AG04450 (cell line): Measurements from ENCODE around the gene LIN9. TPM values are rescaled to one million over a fixed set of nuclear protein-coding genes. Genes with fewer than 3 reads are reported as not detected.

ENCODE experiments used
- CTCF ChIA-PET: fragments of 300-600, 350-600 bp; formaldehyde crosslinking; extraction: SDS; loops from one replicate; lab custom pipeline; 2022; ENCODE audit warnings: antibody characterized with exemption, inconsistent platforms; lab: Charles Lee
- POLR2A ChIA-PET: fragments of 350-600 bp; formaldehyde crosslinking; extraction: SDS; loops from one replicate; lab custom pipeline; 2021; ENCODE audit warnings: antibody characterized with exemption, inconsistent platforms; lab: Yijun Ruan, JAX
- DNase-seq: peaks from one replicate; pipeline ENCODE4 v3.0.0-alpha.2; 2011; ENCODE audit warnings: low read depth, low spot score
- H3K27ac ChIP-seq: one replicate; pipeline ENCODE4 v1.5.1; 2012; ENCODE audit warnings: low read depth, low read length, control low read depth
- H3K27me3 ChIP-seq: one replicate; pipeline ENCODE4 v1.6.0; 2012; ENCODE audit warnings: low read length; ENCODE audit not compliant: control insufficient read depth, insufficient read depth
- H3K4me3 ChIP-seq: 2 replicates; pipeline ENCODE4 v1.5.1; 2011; ENCODE audit warnings: mild to moderate bottlenecking, low read depth, low read length, control low read depth
- H3K9me3 ChIP-seq: 2 replicates; pipeline ENCODE4 v1.5.1; 2012; ENCODE audit warnings: low read length; ENCODE audit not compliant: control insufficient read depth, insufficient read depth
- CTCF ChIP-seq: IDR thresholded peaks from 2 replicates; pipeline ENCODE4 v1.5.1; 2011; ENCODE audit warnings: low read depth, low read length, control low read depth, inconsistent platforms
- polyA plus RNA-seq: library from polyadenylated mRNA; depleted of rRNA; stranded (reverse); fragments of >200 nt; gene quantifications from 2 replicates; pipeline ENCODE4 v1.2.3, GENCODE V29; 2011

The LIN9 gene
- polyA plus RNA-seq, 1 experiment: 2.2 TPM

GRCh38 chr1:226250511-226250910 lies 58.5 kb downstream of the LIN9 start:
- Histone ChIP-seq H3K27ac (no peak overlapping the region), H3K4me3 (no peak overlapping the region), H3K9me3 (no peaks in the 10 kb centered on the region), H3K27me3 (no peaks in the 10 kb centered on the region)
- ChIA-PET POLR2A (no interaction called here), CTCF (no interaction called here)
- DNase-seq: no peak
- TF ChIP-seq CTCF: no peak

- CTCF ChIA-PET: no interaction called here
- no peak for DNase-seq
- Histone ChIP-seq H3K27me3 (no peaks in the 10 kb centered on the region), H3K27ac (no peak overlapping the region), H3K9me3 (no peaks in the 10 kb centered on the region), H3K4me3 (no peak overlapping the region)
- POLR2A ChIA-PET: no interaction called here
- TF ChIP-seq CTCF: no peak
Observed at GRCh38 chr1:226248796-226249195, 60.2 kb downstream of the LIN9 start.

GRCh38 chr1:226248091-226248490 lies 60.9 kb downstream of the LIN9 start:
- Histone ChIP-seq H3K4me3 (no peak overlapping the region), H3K27me3 (no peaks in the 10 kb centered on the region), H3K27ac (no peak overlapping the region), H3K9me3 (no peaks in the 10 kb centered on the region)
- ChIA-PET CTCF (interaction anchor here (1.5 kb wide), 1 partner anchor 123 kb away, joined by 4 read pairs; no protein-coding TSS in a partner anchor), POLR2A (no interaction called here)
- DNase-seq: no peak
- no peak for TF ChIP-seq CTCF

GRCh38 chr1:226239421-226239820 lies 69.5 kb downstream of the LIN9 start:
- Histone ChIP-seq H3K4me3 (no peak overlapping the region), H3K27ac (no peak overlapping the region), H3K27me3 (no peaks in the 10 kb centered on the region), H3K9me3 (no peaks in the 10 kb centered on the region)
- ChIA-PET CTCF (no interaction called here), POLR2A (no interaction called here)
- TF ChIP-seq CTCF: no peak
- no peak for DNase-seq

- H3K27me3 ChIP-seq: no peaks in the 10 kb centered on the region
- TF ChIP-seq CTCF: no peak
- H3K27ac ChIP-seq: no peak overlapping the region
- H3K4me3 ChIP-seq: no peak overlapping the region
- CTCF ChIA-PET: no interaction called here
- DNase-seq: no peak
- H3K9me3 ChIP-seq: no peaks in the 10 kb centered on the region
- POLR2A ChIA-PET: no interaction called here
Observed at GRCh38 chr1:226236826-226237225, 72.1 kb downstream of the LIN9 start.
